HepG2 (cell line): ENCODE results near the gene RSPRY1. TPM values are rescaled to one million over a fixed set of nuclear protein-coding genes. Genes with fewer than 3 reads are reported as not detected.

Experiments used
- CEBPG ChIP-seq: IDR thresholded peaks from 2 replicates; pipeline ENCODE4 v1.6.1; 2016
- FOXC1 ChIP-seq: sonication (generic); formaldehyde crosslinking; IDR thresholded peaks from 2 replicates; pipeline ENCODE4 v1.8.0; 2022; ENCODE audit warnings: mild to moderate bottlenecking, missing genetic modification reagents, borderline replicate concordance
- HDAC6 ChIP-seq: fragments of 200-600 bp; sonication (generic); IDR thresholded peaks from 2 replicates; pipeline ENCODE4 v1.7.0; 2017; ENCODE audit warnings: mild to moderate bottlenecking, antibody characterized with exemption, low read length, low read depth
- HOXA7 ChIP-seq: sonication (generic); formaldehyde crosslinking; IDR thresholded peaks from 2 replicates; pipeline ENCODE4 v1.8.1; 2022; ENCODE audit warnings: mild to moderate bottlenecking, missing genetic modification reagents, moderate library complexity
- IKZF4 ChIP-seq: sonication (generic); formaldehyde crosslinking; IDR thresholded peaks from 2 replicates; pipeline ENCODE4 v1.5.1; 2020; ENCODE audit warnings: borderline replicate concordance, mild to moderate bottlenecking, low read depth, missing genetic modification reagents; ENCODE audit errors: not compliant biosample characterization
- KMT2A ChIP-seq: sonication (generic); formaldehyde crosslinking; IDR thresholded peaks from 2 replicates; pipeline ENCODE4 v1.4.0; 2020; ENCODE audit warnings: missing genetic modification reagents
- MBD4 ChIP-seq: IDR thresholded peaks from 2 replicates; pipeline ENCODE4 v1.6.1; 2012; ENCODE audit warnings: low read length, inconsistent platforms, borderline replicate concordance
- MLLT10 ChIP-seq: sonication (generic); formaldehyde crosslinking; IDR thresholded peaks from 2 replicates; pipeline ENCODE4 v1.4.0; 2020; ENCODE audit warnings: missing genetic modification reagents
- MTA3 ChIP-seq: sonication (generic); formaldehyde crosslinking; IDR thresholded peaks from 2 replicates; pipeline ENCODE4 v1.4.0; 2020; ENCODE audit warnings: missing genetic modification reagents
- RAD21 ChIP-seq: fragments of 450-650 bp; formaldehyde crosslinking; IDR thresholded peaks from 2 replicates; pipeline ENCODE4 v1.5.0; 2020; ENCODE audit warnings: mild to moderate bottlenecking
- TARDBP ChIP-seq: sonication (generic); formaldehyde crosslinking; IDR thresholded peaks from 2 replicates; pipeline ENCODE4 v1.8.0; 2022; ENCODE audit warnings: mild to moderate bottlenecking, missing genetic modification reagents
- U2AF2 ChIP-seq: fragments of 200-400 bp; formaldehyde crosslinking; IDR thresholded peaks from 2 replicates; pipeline ENCODE4 v1.6.1; 2017; ENCODE audit warnings: low read depth, mild to moderate bottlenecking, low read length
- YEATS4 ChIP-seq: sonication (generic); formaldehyde crosslinking; IDR thresholded peaks from 2 replicates; pipeline ENCODE4 v1.4.0; 2020; ENCODE audit warnings: missing genetic modification reagents, borderline replicate concordance
- ZNF563 ChIP-seq: sonication (generic); formaldehyde crosslinking; IDR thresholded peaks from 2 replicates; pipeline ENCODE4 v1.8.0; 2022; ENCODE audit warnings: mild to moderate bottlenecking, moderate library complexity, missing genetic modification reagents
- ZNF879 ChIP-seq: sonication (generic); formaldehyde crosslinking; IDR thresholded peaks from 2 replicates; pipeline ENCODE4 v1.8.1; 2023; ENCODE audit warnings: missing genetic modification reagents
- polyA plus RNA-seq, 8 experiments: library from polyadenylated mRNA; depleted of rRNA in 3 of 8; stranded (reverse) in 7 of 8; unstranded in 1 of 8; fragments of >200 nt; fragmentation: Illumina TruSeq in 4 of 8; extraction: Trizol in 4 of 8; gene quantifications; 2 replicates each; pipeline versions ENCODE4 v1.2.1 to v1.2.3, GENCODE V29; 2011 to 2016; ENCODE audit warnings: low read depth in 4 of 8, missing spikeins in 1 of 8, mixed read lengths in 1 of 8; ENCODE audit not compliant: insufficient read depth in 1 of 8
- total RNA-seq, 5 experiments: library from RNA; depleted of rRNA; stranded (reverse); fragments of >200 nt; fragmentation: Illumina TruSeq; extraction: Trizol; gene quantifications; 2 replicates each; pipeline ENCODE4 v1.2.3, GENCODE V29; 2016; ENCODE audit warnings: low read depth in 1 of 5
- TF ChIP-seq, protein P1 (sequence below): sonication (generic); formaldehyde crosslinking; IDR thresholded peaks from 2 replicates; pipeline ENCODE4 v1.4.0; 2020; ENCODE audit warnings: missing genetic modification reagents
- TF ChIP-seq, protein P2 (sequence below): sonication (generic); formaldehyde crosslinking; IDR thresholded peaks from 2 replicates; pipeline ENCODE4 v1.8.0; 2022; ENCODE audit warnings: mild to moderate bottlenecking, missing genetic modification reagents; ENCODE audit not compliant: insufficient replicate concordance
- TF ChIP-seq, protein P3 (sequence below): sonication (generic); formaldehyde crosslinking; IDR thresholded peaks from 2 replicates; pipeline ENCODE4 v1.5.1; 2020; ENCODE audit warnings: missing genetic modification reagents, mild to moderate bottlenecking, borderline replicate concordance
- TF ChIP-seq, protein P4 (sequence below): sonication (generic); formaldehyde crosslinking; IDR thresholded peaks from 2 replicates; pipeline ENCODE4 v1.4.0; 2020; ENCODE audit warnings: missing genetic modification reagents; ENCODE audit errors: not compliant biosample characterization
- TF ChIP-seq, protein P5 (sequence below): sonication (generic); formaldehyde crosslinking; IDR thresholded peaks from 2 replicates; pipeline ENCODE4 v1.5.1; 2020; ENCODE audit warnings: mild to moderate bottlenecking, moderate library complexity, missing genetic modification reagents

The RSPRY1 gene
- total and polyA plus RNA-seq, 2 of the 13 experiments (the other 11 are each of a cell fraction or from before 2014, with no cell fraction given), result 53.4 to 61.0 TPM

DNA sequence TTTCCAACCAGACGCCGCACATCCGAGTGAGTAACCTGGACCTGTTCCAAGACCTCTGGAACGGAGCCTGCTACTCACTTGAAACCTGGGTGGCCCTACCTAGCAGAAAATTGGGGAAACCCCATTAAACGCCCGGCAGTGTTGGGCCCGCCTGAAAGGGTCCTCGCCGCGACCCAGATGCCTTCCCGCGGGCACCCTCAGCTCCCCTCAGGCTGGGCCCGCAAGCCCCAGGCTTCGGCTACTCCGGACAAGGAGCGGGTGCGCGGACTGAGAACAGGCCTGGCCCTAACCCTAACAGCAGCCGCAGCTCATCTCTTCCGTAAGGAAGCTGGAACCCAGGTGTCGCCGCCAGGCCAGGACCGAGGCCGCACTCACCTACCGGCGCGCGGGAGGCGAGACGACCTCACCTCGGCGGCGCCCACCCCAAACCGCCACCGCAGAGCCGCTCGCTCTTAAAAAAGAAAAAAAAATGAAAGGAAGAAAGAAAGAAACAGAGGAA is 634 bp upstream of the RSPRY1 start (continued):
- TF ChIP-seq, protein P1, sequence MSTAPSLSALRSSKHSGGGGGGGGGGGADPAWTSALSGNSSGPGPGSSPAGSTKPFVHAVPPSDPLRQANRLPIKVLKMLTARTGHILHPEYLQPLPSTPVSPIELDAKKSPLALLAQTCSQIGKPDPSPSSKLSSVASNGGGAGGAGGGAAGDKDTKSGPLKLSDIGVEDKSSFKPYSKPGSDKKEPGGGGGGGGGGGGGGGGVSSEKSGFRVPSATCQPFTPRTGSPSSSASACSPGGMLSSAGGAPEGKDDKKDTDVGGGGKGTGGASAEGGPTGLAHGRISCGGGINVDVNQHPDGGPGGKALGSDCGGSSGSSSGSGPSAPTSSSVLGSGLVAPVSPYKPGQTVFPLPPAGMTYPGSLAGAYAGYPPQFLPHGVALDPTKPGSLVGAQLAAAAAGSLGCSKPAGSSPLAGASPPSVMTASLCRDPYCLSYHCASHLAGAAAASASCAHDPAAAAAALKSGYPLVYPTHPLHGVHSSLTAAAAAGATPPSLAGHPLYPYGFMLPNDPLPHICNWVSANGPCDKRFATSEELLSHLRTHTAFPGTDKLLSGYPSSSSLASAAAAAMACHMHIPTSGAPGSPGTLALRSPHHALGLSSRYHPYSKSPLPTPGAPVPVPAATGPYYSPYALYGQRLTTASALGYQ (CRISPR knock-in tag), result peak; percentile 58; the same call in 1 of the 2 replicates
- TF ChIP-seq MTA3 (CRISPR knock-in tag), result no peak
- TF ChIP-seq, protein P2, sequence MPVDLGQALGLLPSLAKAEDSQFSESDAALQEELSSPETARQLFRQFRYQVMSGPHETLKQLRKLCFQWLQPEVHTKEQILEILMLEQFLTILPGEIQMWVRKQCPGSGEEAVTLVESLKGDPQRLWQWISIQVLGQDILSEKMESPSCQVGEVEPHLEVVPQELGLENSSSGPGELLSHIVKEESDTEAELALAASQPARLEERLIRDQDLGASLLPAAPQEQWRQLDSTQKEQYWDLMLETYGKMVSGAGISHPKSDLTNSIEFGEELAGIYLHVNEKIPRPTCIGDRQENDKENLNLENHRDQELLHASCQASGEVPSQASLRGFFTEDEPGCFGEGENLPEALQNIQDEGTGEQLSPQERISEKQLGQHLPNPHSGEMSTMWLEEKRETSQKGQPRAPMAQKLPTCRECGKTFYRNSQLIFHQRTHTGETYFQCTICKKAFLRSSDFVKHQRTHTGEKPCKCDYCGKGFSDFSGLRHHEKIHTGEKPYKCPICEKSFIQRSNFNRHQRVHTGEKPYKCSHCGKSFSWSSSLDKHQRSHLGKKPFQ (CRISPR knock-in tag), result peak; percentile 57
- TF ChIP-seq ZNF563, result peak; percentile 84
- no peak for TF ChIP-seq RAD21
- no peak for TF ChIP-seq TARDBP
- TF ChIP-seq CEBPG (CRISPR knock-in tag), result no peak
- TF ChIP-seq, protein P3, sequence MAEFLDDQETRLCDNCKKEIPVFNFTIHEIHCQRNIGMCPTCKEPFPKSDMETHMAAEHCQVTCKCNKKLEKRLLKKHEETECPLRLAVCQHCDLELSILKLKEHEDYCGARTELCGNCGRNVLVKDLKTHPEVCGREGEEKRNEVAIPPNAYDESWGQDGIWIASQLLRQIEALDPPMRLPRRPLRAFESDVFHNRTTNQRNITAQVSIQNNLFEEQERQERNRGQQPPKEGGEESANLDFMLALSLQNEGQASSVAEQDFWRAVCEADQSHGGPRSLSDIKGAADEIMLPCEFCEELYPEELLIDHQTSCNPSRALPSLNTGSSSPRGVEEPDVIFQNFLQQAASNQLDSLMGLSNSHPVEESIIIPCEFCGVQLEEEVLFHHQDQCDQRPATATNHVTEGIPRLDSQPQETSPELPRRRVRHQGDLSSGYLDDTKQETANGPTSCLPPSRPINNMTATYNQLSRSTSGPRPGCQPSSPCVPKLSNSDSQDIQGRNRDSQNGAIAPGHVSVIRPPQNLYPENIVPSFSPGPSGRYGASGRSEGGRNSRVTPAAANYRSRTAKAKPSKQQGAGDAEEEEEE (CRISPR knock-in tag), result no peak
- TF ChIP-seq HDAC6, result no peak
- 0 out of 2 replicates have a peak, but pooled peaks have one; percentile 24 for TF ChIP-seq U2AF2
- 0 out of 2 replicates have a peak, but pooled peaks have one; percentile 53 for TF ChIP-seq MLLT10
- no peak for TF ChIP-seq ZNF879 (CRISPR knock-in tag)
- peak; percentile 1; the same call in 1 of the 2 replicates for TF ChIP-seq YEATS4
- TF ChIP-seq, protein P4, sequence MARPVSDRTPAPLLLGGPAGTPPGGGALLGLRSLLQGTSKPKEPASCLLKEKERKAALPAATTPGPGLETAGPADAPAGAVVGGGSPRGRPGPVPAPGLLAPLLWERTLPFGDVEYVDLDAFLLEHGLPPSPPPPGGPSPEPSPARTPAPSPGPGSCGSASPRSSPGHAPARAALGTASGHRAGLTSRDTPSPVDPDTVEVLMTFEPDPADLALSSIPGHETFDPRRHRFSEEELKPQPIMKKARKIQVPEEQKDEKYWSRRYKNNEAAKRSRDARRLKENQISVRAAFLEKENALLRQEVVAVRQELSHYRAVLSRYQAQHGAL (CRISPR knock-in tag), result peak; percentile 45
- TF ChIP-seq, protein P5, sequence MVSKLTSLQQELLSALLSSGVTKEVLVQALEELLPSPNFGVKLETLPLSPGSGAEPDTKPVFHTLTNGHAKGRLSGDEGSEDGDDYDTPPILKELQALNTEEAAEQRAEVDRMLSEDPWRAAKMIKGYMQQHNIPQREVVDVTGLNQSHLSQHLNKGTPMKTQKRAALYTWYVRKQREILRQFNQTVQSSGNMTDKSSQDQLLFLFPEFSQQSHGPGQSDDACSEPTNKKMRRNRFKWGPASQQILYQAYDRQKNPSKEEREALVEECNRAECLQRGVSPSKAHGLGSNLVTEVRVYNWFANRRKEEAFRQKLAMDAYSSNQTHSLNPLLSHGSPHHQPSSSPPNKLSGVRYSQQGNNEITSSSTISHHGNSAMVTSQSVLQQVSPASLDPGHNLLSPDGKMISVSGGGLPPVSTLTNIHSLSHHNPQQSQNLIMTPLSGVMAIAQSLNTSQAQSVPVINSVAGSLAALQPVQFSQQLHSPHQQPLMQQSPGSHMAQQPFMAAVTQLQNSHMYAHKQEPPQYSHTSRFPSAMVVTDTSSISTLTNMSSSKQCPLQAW (CRISPR knock-in tag), result peak; percentile 35; the same call in 1 of the 2 replicates
- TF ChIP-seq HOXA7 (CRISPR knock-in tag), result no peak
- peak; percentile 90; the same call in 1 of the 2 replicates for TF ChIP-seq KMT2A (CRISPR knock-in tag)
- no peak for TF ChIP-seq IKZF4 (CRISPR knock-in tag)
- 0 out of 2 replicates have a peak, but pooled peaks have one; percentile 46 for TF ChIP-seq FOXC1
- no peak for TF ChIP-seq MBD4
